GM12878 (cell line): ENCODE data around the gene PHPT1. TPM values are rescaled to one million over a fixed set of nuclear protein-coding genes. Genes with fewer than 3 reads are reported as not detected.

Experiments used
- ATAC-seq: fragments of 200-7000 bp; cut with Tn5 transposase; 3 replicates; pipeline ENCODE4 v1.9.1; 2020; ENCODE audit warnings: mild to moderate bottlenecking, moderate library complexity
- BruUV-seq: library from RNA; stranded (reverse); fragments of 400-500 nt; replicated peaks from 2 replicates; lab custom pipeline; 2021; lab: Mats Ljungman, UMichigan
- CTCF ChIA-PET: fragments of 300-600 bp; sonication (Branson Sonifier 250); formaldehyde crosslinking; extraction: SDS; loops from one replicate; lab custom pipeline; 2021; ENCODE audit warnings: inconsistent platforms; lab: Yijun Ruan, JAX
- POLR2A ChIA-PET: fragments of 350-600 bp; formaldehyde crosslinking; extraction: SDS; loops from one replicate; lab custom pipeline; 2021; ENCODE audit warnings: inconsistent platforms; lab: Charles Lee
- RAD21 ChIA-PET: fragments of 300-600 bp; sonication (Branson Sonifier 250); formaldehyde crosslinking; loops from one replicate; lab custom pipeline; 2023; ENCODE audit warnings: antibody characterized with exemption; ENCODE audit not compliant: unreplicated experiment; lab: Charles Lee
- SMC1A ChIA-PET: fragments of 300-600 bp; sonication (Branson Sonifier 250); formaldehyde crosslinking; loops from one replicate; lab custom pipeline; 2023; ENCODE audit not compliant: unreplicated experiment, uncharacterized antibody; lab: Charles Lee
- DNase-seq: peaks from one replicate; pipeline ENCODE4 v3.0.0-alpha.2; 2011; ENCODE audit warnings: low read depth, low spot score
- FAIRE-seq: peaks from 3 replicates; lab custom pipeline; 2011; peaks lifted over from hg19 to GRCh38; lab: Jason Lieb, UNC
- H2AFZ ChIP-seq: 2 replicates; pipeline ENCODE4 v1.6.0; 2011; ENCODE audit warnings: low read depth, low read length, control low read depth; ENCODE audit not compliant: control insufficient read depth
- H3K27ac ChIP-seq: 2 replicates; pipeline ENCODE4 v1.5.1; 2011; ENCODE audit warnings: control low read depth; ENCODE audit not compliant: control insufficient read depth, insufficient read depth
- H3K27me3 ChIP-seq, 2 experiments: replicated peaks in 1 of 2; 2 replicates each; pipeline versions ENCODE4 v1.6.0 to v1.6.1; 2011; ENCODE audit warnings: low read length in 1 of 2; ENCODE audit not compliant: control insufficient read depth in 2 of 2, insufficient read depth in 2 of 2
- H3K36me3 ChIP-seq, 2 experiments: 2 replicates each; pipeline ENCODE4 v1.5.1; 2011; ENCODE audit warnings: low read length in 1 of 2; ENCODE audit not compliant: control insufficient read depth in 2 of 2, insufficient read depth in 2 of 2
- H3K4me1 ChIP-seq: 2 replicates; pipeline ENCODE4 v1.6.1; 2011; ENCODE audit warnings: mild to moderate bottlenecking, low read length, moderate library complexity, mixed read lengths; ENCODE audit not compliant: control insufficient read depth, insufficient read depth
- H3K4me2 ChIP-seq: 2 replicates; pipeline ENCODE4 v1.6.0; 2011; ENCODE audit warnings: control low read depth; ENCODE audit not compliant: control insufficient read depth, insufficient read depth
- H3K4me3 ChIP-seq: fragments of 200-600 bp; sonication (generic); 2 replicates; pipeline ENCODE4 v1.5.1; 2016
- H3K79me2 ChIP-seq: 2 replicates; pipeline ENCODE4 v1.6.0; 2011; ENCODE audit warnings: low read length; ENCODE audit not compliant: control insufficient read depth, insufficient read depth
- H3K9ac ChIP-seq: 2 replicates; pipeline ENCODE4 v1.8.0; 2011; ENCODE audit warnings: low read length, control low read depth, mixed read lengths; ENCODE audit not compliant: control insufficient read depth, insufficient read depth
- H3K9me3 ChIP-seq: replicated peaks from 3 replicates; pipeline ENCODE4 v1.5.1; 2011; ENCODE audit warnings: mild to moderate bottlenecking, low read length; ENCODE audit not compliant: control insufficient read depth, insufficient read depth
- H4K20me1 ChIP-seq: 2 replicates; pipeline ENCODE4 v1.6.0; 2011; ENCODE audit not compliant: control insufficient read depth, insufficient read depth
- BACH1 ChIP-seq: fragments of 450-650 bp; IDR thresholded peaks from 2 replicates; pipeline ENCODE4 v1.6.1; 2017; ENCODE audit warnings: mild to moderate bottlenecking, borderline replicate concordance
- MYC ChIP-seq: IDR thresholded peaks from 2 replicates; pipeline ENCODE4 v1.6.1; 2011; ENCODE audit warnings: mild to moderate bottlenecking, low read length, moderate library complexity, inconsistent platforms; ENCODE audit not compliant: insufficient read depth, insufficient replicate concordance, insufficient read length, severe bottlenecking
- POLR2AphosphoS2 ChIP-seq: IDR thresholded peaks from 2 replicates; pipeline ENCODE4 v1.6.1; 2011; ENCODE audit warnings: low read depth, mild to moderate bottlenecking, low read length, improper control_type of control experiment, moderate library complexity
- ZBED1 ChIP-seq: IDR thresholded peaks from 2 replicates; pipeline ENCODE4 v1.6.1; 2016; ENCODE audit warnings: borderline replicate concordance
- WGBS: methylation state at CpG from one replicate; pipeline ENCODE4 v1.1.6; 2016; ENCODE audit warnings: low lambda C conversion rate; ENCODE audit not compliant: insufficient replicate concordance, insufficient coverage; ENCODE audit errors: missing lambda C conversion rate; 5-methylcytosine and 5-hydroxymethylcytosine counted together
- in situ Hi-C: fragments of 300-500 bp; cut with MboI; formaldehyde crosslinking; loops from 9 replicates; pipeline ENCODE4 v1.14.3; 2018; ENCODE audit warnings: mixed read lengths
- intact Hi-C: fragments of 100-400 bp; cut with micrococcal nuclease; formaldehyde crosslinking; loops from one replicate; pipeline ENCODE4 v1.14.2; 2022; ENCODE audit not compliant: unreplicated experiment
- polyA plus RNA-seq, 11 experiments: library from polyadenylated mRNA; depleted of rRNA in 4 of 11; unstranded in 6 of 11; stranded (reverse) in 5 of 11; fragments of >200 nt; fragmentation: Nextera tagmentation in 4 of 11; fragmentation: Illumina TruSeq in 1 of 11; extraction: Ambion mirVana in 4 of 11; extraction: Trizol in 1 of 11; gene quantifications; 1 replicate in 1 of 11; 2 replicates in 10 of 11; pipeline versions ENCODE4 v1.2.1 to v1.2.3, GENCODE V29; 2011 to 2016; ENCODE audit warnings: inconsistent platforms in 2 of 11, missing spikeins in 2 of 11, low read depth in 1 of 11
- total RNA-seq, 4 experiments: library from RNA; depleted of rRNA in 3 of 4; stranded (reverse); fragments of >200 nt in 3 of 4; fragmentation: Illumina TruSeq in 1 of 4; extraction: Trizol in 1 of 4; gene quantifications; 2 replicates each; pipeline versions ENCODE4 v1.2.1 to v1.2.3, GENCODE V29; 2013 to 2021

The PHPT1 gene
- total and polyA plus RNA-seq, 10 of the 15 experiments (the other 5 are each of a cell fraction or from before 2014, with no cell fraction given), result 56.2 to 323 (median 140) TPM

DNA sequence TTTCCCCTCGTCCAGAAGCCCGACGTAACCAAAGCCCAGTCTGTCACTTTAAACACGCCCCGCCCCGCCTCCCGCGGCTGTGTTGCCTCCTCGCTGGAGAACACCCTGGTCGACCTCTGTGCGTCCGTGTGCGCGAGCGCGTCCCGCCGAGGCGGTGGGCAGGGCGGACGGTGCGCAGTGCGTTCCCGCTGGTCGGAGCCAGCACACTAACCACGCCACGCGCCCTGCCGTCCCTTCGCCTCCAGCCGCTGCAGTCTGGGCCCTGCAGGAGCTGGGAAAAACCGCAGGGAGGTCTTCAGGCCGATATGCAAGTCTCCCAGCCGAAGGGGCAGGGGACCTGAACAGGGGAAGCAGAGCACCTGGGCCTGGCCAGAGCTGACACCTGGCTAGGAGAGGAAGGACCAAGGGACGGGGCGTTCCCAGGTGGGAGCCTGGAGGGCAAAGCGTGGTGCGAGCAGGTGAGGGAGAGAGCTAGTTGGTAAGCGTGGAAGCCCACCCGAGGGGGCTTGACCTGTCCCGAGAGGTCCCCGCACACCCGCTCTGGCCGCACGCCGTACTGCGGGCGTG is 1.3 kb upstream of the PHPT1 start (continued):
- TF ChIP-seq MYC (peak; percentile 26), POLR2AphosphoS2 (peak; percentile 61; the same call in 1 of the 2 replicates)

DNA sequence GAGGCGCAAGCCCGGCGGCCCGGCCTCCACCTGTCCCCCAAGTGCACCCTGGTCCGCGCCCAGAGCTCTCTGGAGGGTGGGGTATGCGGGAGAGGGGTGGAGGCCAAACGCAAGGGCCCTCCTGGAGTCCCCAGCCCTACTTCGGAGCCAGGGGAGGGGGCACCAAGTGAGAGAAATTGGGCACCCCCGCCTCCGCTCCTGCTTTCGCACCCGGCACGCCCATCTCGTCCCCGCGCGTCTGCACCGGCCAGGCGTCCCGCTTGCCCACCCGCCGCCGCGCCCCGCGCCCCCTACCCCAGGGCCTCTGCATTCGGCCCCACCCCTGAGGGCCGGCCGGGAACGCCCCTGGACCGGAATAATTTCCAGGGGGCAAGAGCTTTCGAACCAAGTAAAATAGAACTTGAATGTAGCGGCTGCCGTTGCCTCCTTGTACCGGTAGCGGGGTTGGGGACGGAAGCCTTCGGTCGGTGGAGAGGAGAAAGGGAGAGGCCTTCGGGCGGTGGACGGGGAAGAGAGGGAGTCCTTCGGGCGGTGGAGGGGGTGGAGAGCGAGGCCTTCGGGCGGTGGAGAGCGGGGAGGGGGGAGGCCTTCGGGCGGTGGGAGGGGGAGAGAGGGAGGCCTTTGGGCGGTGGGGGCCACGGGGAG is 694 bp upstream of the PHPT1 start:
- Histone ChIP-seq H3K9ac (peak overlapping the region; percentile 53), H3K79me2 (peaks cover 10% of the 10 kb centered on the region; the same call in 1 of the 2 replicates), H3K27ac (peak overlapping the region; percentile 81), H3K36me3 (peaks cover 4 to 8% of the 10 kb centered on the region in 2 experiments; a peak in 3 of 4 replicates), H3K4me3 (peak overlapping the region; percentile 80), H4K20me1 (no peaks in the 10 kb centered on the region; the same call in 1 of the 2 replicates), H3K9me3 (peaks cover 4% of the 10 kb centered on the region; the same call in 1 of the 3 replicates), H3K4me1 (peaks cover 8% of the 10 kb centered on the region), H2AFZ (peak overlapping the region; percentile 91; the same call in 1 of the 2 replicates), H3K27me3 (no peaks in the 10 kb centered on the region; a peak in 1 of 4 replicates), H3K4me2 (peak overlapping the region; percentile 77)
- intact Hi-C loops, result loop anchor here (2.0 to 5.0 kb wide), 3 partner anchors 34 to 189 kb away; partner anchors contain the start of gene TMEM141
- DNase-seq (no peak), ATAC-seq (peak; percentile 23), FAIRE-seq (no peak)
- ChIA-PET POLR2A (interaction anchor here (0.7 to 1.8 kb wide), 4 partner anchors 34 to 96 kb away, joined by 3 to 9 read pairs (median 5); partner anchors contain the start of genes FBXW5 and TRAF2), SMC1A (no interaction called here), CTCF (interaction anchor here (0.6 to 2.2 kb wide), 9 partner anchors 33 to 187 kb away, joined by 3 to 7 read pairs (median 3); partner anchors contain the start of gene TRAF2), RAD21 (interaction anchor here (1.3 to 1.8 kb wide), 3 partner anchors 33 to 53 kb away, joined by 3 to 7 read pairs (median 5); partner anchors contain the start of gene TRAF2)
- peak; percentile 1; the same call in 1 of the 2 replicates for TF ChIP-seq BACH1
- TF ChIP-seq ZBED1, result no peak
- under 1% methylated on average over 36 of the region's 53 CpGs for WGBS
- in situ Hi-C loops, result no loop called here
- TSS peak; percentile 77 for BruUV-seq
